ENCODE measurements around the gene KIF1C.
"Not testable (repeated sequence)": the region's sequence is repeated elsewhere in the genome, so short reads cannot be mapped to it uniquely, and the experiment has no call there.

The KIF1C gene

DNA sequence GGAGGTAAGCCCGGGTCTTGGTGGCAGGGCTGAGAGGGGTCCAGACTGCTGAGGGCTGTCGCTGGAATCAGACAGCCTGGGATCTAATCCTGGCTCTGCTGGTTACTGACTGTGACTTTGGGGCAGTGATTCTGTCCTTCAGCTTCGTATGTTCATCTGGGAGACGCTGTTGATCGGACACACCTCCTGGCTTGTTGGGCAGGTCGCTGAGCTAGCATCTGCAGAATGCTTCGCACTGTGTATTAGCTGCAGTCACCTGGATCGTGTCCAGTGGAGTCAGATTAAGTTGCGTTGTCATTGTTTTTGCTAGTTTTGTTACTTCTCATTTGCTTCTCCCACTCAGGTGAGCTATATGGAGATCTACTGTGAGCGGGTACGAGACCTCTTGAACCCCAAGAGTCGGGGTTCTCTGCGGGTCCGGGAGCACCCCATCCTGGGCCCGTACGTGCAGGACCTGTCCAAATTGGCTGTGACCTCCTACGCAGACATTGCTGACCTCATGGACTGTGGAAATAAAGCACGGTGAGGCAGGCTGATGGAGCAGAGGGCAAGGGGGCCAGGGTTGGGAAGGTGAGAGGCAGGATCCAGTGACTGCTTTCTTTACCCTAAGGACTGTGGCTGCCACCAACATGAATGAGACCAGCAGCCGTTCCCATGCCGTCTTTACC, 4.5 kb downstream of the KIF1C start:
- no peak for DNase-seq (ENCODE audit: low spot score)

DNA sequence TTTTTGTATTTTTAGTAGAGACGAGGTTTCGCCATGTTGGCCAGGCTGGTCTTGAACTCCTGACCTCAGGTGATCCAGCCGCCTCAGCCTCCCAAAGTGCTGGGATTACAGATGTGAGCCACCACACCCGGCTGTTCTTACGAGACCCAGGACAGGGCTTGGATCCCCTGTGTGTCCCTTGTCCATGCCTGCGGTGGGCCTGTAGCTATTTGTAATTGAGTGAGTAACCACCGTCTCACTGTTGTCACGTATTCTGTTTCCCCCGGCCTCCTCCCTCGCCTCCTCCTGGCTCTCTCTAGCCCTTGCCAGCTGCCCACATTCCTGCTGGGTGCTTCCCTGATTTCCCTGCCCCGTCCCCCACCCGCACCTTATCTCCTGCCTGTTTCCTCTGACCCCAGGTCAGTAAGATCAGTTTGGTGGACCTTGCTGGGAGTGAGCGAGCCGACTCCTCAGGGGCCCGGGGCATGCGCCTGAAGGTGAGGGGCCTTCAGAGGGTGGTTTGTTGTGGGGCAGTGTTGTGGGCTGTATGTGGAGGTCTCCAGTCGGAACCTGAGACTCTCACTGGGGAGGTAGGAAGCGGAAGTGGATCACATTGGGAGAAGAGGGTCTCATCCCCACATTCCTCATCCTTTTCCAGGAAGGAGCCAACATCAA, 5.6 kb downstream of the KIF1C start:
- no peak for DNase-seq (ENCODE audit: low spot score)

DNA sequence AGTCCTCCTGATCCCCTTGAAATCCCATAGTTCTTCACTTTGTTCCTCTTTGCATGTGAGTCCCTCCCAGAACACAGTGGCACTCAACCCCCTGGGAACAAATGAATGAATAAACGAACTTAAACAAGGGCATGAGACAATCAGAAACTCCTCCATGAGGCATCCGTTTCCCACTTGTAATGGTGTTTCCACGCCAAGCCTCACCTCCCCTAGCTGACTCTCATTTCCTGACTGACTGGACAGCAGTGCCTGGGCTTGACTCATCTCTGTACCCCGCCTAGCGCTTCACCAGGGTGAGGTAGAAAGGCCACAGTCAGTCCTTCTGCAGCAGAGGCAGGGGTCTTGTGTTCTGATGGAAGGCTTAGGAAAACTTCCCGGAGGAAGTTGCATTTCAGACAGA, 14.2 kb downstream of the KIF1C start:
- no peak for DNase-seq (ENCODE audit: low spot score)

DNA sequence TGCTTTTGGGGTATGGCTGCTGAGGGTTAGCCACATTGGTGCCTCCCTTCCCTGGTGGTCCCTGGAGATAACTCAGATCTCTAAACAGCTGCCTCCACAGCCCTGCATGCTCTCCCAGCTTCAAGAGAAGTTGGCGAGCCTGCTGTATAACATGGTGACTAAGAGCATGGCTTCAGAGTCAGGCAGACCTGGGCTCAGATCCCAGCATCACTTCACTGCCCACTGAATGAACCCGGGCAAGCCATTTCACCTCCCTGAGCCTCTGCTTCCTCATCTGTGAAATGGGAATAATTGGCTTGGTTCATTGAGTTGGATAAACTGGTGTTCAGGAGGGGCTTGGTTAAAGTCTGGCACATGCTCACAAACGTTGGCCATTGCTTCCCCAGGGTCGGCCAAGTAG, 16.6 kb downstream of the KIF1C start:
- no peak for DNase-seq (ENCODE audit: low spot score)

DNA sequence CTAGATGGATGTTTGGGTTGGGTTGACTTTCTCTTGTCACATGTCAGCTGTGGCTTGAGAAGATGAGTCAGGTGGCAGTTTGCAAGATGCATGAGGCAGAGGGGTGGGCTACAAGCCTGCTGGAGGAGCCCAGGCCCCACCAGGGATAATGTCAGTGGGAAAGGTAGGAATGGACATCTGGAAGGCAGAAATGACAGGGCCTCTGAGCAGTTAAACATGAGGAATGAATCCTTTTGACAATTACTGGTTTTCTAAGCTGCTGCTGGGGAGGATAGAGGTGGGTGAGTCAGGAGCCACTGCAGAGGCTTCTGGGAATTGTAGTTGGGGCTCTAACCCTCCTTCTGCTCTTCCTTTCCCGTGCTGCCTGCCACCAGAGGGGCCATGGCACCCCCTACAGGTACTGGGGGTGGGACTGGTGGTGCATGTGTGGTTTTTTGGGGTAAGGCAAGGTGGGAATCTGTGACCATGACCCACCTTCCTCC, 21.8 kb downstream of the KIF1C start:
- DNase-seq (ENCODE audit: low spot score), result no peak

DNA sequence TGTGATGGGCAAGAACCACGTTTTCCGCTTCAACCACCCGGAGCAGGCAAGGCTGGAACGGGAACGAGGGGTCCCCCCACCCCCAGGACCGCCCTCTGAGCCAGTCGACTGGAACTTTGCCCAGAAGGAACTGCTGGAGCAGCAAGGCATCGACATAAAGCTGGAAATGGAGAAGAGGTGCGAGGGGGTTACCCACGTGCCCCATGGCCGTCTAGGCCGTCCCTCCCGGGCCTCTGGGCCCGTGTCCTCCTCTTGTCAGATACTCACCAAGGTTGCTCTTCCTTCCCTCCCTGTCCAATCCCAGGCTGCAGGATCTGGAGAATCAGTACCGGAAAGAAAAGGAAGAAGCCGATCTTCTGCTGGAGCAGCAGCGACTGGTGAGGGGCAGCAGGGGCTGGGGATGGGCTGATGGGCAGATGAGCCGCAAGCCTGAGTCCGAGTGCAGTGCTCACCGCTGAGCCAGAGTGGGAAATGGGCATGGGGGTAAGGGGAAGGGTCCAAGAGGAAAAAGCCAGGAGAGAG, 22.8 kb downstream of the KIF1C start:
- DNase-seq (ENCODE audit: low spot score), result no peak

DNA sequence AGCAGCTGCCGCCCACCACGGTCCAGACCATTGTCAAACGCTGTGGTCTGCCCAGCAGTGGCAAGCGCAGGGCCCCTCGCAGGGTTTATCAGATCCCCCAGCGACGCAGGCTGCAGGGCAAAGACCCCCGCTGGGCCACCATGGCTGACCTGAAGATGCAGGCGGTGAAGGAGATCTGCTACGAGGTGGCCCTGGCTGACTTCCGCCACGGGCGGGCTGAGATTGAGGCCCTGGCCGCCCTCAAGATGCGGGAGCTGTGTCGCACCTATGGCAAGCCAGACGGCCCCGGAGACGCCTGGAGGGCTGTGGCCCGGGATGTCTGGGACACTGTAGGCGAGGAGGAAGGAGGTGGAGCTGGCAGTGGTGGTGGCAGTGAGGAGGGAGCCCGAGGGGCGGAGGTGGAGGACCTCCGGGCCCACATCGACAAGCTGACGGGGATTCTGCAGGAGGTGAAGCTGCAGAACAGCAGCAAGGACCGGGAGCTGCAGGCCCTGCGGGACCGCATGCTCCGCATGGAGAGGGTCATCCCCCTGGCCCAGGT, 24.5 kb downstream of the KIF1C start:
- no peak for DNase-seq (ENCODE audit: low spot score)

DNA sequence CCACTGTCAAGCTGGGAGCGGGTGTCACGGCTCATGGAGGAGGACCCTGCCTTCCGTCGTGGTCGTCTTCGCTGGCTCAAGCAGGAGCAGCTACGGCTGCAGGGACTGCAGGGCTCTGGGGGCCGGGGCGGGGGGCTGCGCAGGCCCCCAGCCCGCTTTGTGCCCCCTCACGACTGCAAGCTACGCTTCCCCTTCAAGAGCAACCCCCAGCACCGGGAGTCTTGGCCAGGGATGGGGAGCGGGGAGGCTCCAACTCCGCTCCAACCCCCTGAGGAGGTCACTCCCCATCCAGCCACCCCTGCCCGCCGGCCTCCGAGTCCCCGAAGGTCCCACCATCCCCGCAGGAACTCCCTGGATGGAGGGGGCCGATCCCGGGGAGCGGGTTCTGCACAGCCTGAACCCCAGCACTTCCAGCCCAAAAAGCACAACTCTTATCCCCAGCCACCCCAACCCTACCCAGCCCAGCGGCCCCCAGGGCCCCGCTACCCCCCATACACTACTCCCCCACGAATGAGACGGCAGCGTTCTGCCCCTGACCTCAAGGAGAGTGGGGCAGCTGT, 25.9 kb downstream of the KIF1C start:
- no peak for DNase-seq (ENCODE audit: low spot score)

DNA sequence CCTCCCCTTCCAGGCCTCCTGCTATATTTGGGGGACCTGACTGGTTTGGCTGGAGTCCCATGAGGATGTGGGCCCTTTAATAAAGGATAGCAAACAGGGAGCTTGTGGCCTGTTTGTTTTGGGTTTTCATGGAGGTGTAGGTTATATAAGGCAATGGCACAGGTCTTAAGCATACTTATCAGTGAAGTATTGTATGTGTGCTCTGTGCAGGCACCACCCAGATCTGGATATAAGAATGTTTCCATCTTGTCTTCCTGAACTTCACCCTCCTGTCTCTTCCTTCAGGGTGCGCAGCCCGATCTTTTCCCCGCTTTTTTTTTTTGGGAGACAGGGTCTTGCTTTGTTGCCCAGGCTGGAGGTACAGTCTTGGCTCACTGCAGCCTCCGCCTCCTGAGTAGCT, 26.9 kb downstream of the KIF1C start:
- DNase-seq (ENCODE audit: low spot score), result no peak

DNA sequence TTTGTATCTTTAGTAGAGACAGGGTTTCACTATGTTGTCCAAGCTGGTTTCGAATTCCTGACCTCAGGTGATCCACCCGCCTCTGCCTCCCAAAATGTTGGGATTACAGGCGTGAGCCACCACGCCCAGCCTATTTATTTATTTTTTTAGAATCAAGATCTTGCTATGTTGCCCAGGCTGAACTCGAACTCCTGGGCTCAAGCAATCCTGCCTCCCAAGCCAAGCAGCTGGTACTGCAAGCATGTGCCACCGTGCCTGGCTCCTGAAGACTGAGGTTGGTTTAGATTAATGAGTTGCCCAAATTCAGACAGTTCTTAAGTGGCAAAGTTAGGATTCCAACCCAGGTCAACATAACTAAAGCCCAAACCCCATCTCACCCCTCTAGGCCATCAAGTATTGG, 29.5 kb downstream of the KIF1C start:
- DNase-seq (ENCODE audit: low spot score), result no peak

DNA sequence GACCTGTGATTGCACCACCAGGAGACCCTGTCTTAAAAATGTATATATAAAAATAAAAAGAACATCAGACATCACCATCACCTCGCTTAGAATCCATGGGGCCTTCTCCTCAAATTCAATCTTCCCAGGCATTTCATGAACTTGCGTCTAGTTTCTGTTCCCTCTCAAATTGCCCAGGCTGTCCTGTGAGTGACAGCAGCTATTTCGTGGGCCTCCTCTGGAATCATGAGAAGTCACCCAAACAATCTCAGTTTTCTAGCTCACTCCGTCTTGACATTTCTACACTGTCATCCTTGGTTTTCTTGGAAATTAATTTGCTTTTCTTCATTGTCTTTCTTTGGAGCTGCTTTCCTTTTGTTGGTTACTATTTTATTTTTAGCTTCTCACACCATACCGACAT, 30.2 kb downstream of the KIF1C start:
- no peak for DNase-seq (ENCODE audit: low spot score)

DNA sequence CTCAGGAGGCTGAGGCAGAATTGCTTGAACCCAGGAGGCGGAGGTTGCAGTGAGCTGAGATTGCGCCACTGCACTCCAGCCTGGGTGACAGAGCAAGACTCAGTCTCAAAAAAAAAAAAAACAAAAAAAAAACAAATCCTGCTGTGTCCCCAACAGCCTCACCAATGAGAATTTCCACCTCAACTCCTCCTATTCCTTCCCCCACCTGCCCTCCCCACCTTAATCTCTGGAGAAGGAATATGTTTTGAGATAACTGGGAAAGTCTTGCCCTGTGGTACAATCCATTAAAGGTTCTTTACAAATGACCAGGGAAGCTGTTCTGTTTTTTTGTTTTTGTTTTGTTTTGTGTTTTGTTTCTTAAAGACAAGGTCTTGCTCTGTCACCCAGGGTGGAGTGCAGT, 32.4 kb downstream of the KIF1C start:
- not testable (repeated sequence) for DNase-seq (ENCODE audit: low spot score)

DNA sequence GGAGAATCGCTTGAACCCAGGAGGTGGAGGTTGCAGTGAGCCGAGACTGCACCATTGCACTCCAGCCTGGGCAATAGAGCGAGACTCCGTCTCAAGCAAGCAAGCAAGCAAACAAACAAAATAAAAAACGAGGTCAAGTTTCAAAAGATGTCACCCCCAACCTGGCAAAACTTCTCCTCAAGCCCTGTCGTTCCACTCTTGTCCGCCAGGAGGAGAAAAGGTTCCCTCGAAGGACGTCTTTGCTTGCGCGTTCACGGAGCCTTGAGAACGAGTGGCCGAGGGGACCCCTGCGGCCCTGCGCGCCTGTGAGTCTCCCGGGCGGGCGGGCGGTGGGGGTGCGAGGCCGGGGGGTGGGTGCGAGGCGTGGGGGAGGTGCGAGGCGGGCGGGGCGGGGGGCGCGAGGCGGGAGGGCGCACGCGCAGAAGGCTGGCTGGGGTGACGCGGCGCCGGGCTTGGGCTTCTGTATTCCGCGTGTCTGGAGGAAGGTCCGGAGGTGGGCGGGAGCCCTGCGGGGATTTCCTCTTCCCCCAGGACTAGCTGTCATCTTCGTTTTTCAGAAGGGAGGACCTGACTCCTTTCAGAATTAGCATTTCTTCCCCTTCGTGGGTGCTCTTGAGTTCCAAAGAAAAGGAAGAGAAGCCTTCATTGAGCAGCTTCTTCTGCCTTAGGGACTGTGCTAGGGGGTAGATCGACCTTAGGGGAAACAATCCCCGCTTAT, 33.8 kb downstream of the KIF1C start:
- peak; percentile 61 for DNase-seq (ENCODE audit: low spot score)

DNA sequence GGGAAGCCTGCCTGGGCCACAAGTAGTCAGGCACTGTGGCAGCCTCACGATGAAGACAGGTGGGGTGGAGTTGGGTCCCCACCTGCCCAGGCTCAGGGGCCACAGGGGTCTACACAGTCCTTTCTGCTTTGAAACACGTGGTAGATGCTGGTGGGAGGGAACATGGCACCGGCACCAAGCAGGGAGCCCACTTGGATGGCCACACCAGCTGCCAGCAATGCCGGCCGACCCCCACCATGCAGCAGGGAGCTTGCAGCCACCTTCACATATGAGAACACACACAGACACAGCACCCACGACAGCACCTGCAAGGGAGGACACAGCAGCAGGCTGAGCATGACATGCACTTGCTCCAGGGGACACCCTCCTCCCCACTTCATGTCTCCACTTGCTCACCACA, 35.1 kb downstream of the KIF1C start:
- no peak for DNase-seq (ENCODE audit: low spot score)

DNA sequence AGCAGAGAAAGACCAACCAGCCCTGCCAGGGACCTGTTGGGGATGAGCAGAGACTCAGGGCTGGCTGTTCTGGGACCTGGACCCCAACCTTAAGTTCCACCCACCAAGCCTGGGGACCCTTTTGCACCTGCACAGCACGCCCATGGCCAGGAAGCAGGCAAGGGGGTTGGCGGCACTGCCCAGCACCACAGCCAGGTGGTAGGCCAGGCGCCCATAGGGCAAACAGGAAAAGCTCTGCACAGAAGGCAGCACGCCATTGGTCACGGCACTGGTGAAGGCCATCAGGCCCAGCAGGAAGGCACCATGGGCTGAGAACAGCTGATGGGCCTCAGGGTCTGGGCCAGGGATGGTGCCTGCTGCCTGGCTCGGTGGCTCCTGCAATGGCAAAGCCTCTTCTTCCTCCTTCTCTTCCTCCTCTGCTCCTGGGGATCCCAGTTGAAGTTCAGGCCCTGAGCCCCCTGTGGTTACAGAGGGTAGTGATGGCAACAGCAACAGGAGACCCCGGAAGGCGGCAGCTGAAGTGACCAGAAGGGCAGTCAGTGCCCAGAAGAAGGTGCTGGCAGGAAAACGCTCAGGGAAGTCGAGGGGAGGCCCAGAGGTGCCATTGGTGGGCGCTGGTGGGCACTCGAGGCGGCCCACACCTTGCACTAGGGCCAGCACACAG, 35.7 kb downstream of the KIF1C start:
- DNase-seq (ENCODE audit: low spot score), result no peak

DNA sequence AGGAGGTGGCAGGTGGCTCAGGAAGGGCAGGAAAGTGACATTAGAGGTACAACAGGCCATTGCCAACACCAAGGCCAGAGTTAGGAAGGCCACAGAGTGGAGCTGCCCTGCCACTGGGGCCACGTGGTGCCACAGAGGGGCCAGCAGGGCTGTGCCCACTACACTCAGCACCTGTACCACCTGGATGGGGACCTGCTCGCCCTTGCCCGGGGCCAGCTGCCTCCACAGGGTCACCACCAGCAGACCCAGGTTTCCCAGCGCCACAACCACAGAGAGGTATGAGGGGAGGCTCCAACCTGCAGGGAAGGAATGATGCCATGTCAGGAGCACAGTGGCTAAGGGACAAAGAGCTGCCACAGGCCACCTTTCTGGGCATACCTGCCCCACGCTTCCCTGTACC, 36.3 kb downstream of the KIF1C start:
- no peak for DNase-seq (ENCODE audit: low spot score)

DNA sequence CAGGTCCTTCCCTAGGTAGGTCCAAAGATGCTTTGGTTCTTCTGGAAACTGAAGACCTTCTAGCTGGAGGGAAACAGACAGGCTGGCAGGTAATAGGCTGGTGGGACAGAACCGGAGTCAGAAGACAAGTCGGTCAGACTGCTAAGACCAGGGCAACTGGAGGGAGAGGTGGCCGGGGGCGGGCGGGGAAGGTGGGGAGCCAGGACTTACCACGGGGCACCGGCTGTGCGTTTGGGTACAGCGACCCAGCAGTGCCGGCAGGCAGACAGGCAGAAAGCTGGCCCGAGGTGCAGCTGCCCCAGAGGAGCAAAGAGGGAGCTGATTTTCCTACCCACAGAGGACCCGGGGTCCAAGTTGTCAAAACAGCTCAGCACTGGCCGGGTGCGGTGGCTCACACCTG, 36.9 kb downstream of the KIF1C start:
- DNase-seq (ENCODE audit: low spot score), result no peak

DNA sequence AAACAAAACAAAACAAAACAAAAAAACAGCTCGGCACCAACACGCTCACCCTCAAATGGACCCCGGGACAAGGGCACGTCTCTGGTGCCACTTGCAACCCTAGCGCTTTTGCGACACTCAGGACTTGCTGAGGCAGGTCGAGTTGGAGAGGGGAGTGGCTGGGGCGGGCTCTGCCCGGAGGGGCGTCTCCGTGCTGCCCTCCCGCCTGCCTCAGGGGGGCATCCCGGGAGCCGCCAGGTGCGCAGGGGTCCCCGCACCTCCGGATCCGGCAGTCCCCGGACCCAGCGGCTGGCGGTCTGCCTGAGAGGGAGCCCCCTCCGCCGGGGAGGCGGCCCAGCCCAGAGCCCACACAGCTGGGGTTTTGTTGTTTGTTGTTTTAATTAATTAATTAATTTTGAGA, 37.6 kb downstream of the KIF1C start, which contains the start of gene SLC52A1:
Gene SLC52A1 (minus strand): TSS at position 112 of the 400 bp plus-strand sequence. CDS start 820 bp downstream, outside the sequence.
- DNase-seq (ENCODE audit: low spot score), result no peak

DNA sequence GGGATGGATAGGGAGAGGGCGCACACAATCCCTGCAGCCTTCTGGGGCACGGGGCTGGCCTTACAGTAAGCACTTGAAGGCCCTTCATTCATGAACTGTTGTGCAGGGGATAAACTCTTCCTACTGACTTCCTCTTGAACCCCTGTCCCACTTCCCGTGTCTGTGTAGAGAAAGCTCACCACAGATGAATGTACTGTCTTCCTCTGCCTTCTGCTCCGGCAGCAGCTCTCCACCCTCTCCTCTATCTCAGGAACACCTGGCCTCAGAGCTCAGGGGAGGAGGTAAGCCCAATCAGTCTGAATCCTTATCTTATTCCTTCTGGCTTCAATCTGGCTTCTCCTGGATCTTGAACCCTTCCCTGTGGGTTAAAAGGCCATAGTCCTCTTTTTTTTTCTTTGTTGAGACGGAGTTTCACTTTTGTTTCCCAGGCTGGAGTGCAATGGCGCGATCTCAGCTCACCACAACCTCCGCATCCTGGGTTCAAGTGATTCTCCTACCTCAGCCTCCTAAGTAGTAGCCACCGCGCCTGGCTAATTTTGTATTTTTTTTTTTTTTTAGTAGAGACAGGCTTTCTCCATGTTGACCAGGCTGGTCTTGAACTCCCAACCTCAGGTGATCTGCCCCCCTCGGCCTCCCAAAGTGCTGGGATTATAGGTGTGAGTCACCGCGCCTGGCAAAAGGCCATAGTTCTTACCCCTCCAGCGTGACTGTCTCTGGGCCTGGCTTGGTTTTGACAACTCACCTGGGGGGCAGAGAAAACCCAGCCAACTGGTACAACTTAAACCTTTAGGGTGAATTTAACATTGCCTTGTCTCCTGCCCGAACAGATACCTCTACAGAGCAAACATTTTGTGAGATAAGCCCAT, 44.6 kb downstream of the KIF1C start:
- no peak for DNase-seq (ENCODE audit: low spot score)

DNA sequence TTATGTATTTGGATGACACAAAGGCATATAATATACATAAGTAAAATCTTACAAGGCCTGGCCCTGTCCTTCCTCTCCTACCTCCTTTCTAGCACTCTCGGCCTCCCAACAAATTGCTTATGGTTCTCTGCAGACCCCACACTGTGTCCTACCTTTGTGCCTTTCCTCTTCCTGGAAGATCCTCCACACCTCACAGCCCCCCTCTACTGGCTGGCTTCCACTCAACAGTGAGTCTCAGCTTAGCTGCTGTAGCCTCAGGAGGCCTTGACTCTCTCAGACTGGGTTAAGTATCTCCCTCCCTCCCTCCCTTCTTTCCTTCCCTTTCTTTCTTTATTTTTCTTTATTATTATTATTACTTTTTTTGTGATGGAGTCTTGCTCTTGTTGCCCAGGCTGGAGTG, 45.8 kb downstream of the KIF1C start:
- DNase-seq (ENCODE audit: low spot score), result no peak

DNA sequence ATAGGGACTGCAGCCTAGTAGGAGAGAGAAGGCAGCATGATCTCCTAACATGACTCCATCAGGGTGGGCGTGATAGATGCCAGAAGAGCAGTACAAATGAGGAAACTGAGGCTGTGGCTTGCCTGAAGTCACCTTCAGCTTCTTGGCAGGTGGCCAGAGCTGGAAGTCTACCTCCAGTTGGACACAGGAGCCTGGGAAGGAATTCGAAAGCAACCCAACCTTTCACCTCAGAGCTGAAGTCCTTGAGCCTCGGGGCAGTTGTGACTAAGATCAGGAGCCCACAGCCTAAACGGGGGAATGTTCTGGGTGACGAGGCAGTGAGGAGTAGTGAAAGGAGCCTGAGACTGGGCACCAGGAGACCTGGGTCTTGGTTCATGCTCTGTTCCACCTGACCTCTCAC, 46.9 kb downstream of the KIF1C start:
- no peak for DNase-seq (ENCODE audit: low spot score)
